GM23338 (cell line): ENCODE data around the gene CUX1. TPM values are rescaled to one million over a fixed set of nuclear protein-coding genes. Genes with fewer than 3 reads are reported as not detected.
A peak's percentile ranks its signal among the peaks of the same experiment; 100 is the strongest.

Experiments used
- ATAC-seq: fragments of 200-7000 bp; cut with Tn5 transposase; 3 replicates; pipeline ENCODE4 v1.9.1; 2020
- DNase-seq: peaks from one replicate; pipeline ENCODE4 v3.0.0-alpha.2; 2015; ENCODE audit warnings: low spot score
- H2AFZ ChIP-seq: fragments of 200-600 bp; sonication (generic); 2 replicates; pipeline ENCODE4 v1.8.0; 2016; ENCODE audit warnings: antibody characterized with exemption, mild to moderate bottlenecking, moderate library complexity
- H3F3A ChIP-seq: fragments of 200-600 bp; sonication (generic); replicated peaks from 2 replicates; pipeline ENCODE4 v1.8.0; 2017; ENCODE audit warnings: antibody characterized with exemption, mixed run types, low read depth
- H3K27ac ChIP-seq: fragments of 200-600 bp; sonication (generic); 2 replicates; pipeline ENCODE4 v1.6.1; 2016; ENCODE audit warnings: low read depth
- H3K27me3 ChIP-seq: fragments of 200-600 bp; sonication (generic); 2 replicates; pipeline ENCODE4 v1.8.0; 2016; ENCODE audit warnings: mild to moderate bottlenecking, mixed run types, moderate library complexity; ENCODE audit not compliant: insufficient read depth
- H3K36me3 ChIP-seq: fragments of 200-600 bp; sonication (generic); 2 replicates; pipeline ENCODE4 v1.8.0; 2016; ENCODE audit warnings: mild to moderate bottlenecking; ENCODE audit not compliant: insufficient read depth
- H3K4me1 ChIP-seq: fragments of 200-600 bp; sonication (generic); 2 replicates; pipeline ENCODE4 v1.8.0; 2016; ENCODE audit warnings: mild to moderate bottlenecking, moderate library complexity; ENCODE audit not compliant: insufficient read depth
- H3K4me2 ChIP-seq: fragments of 200-600 bp; sonication (generic); 2 replicates; pipeline ENCODE4 v1.7.1; 2017; ENCODE audit warnings: mixed run types
- H3K4me3 ChIP-seq: fragments of 200-600 bp; sonication (generic); 2 replicates; pipeline ENCODE4 v1.6.1; 2016; ENCODE audit warnings: mixed run types
- H3K79me2 ChIP-seq: fragments of 200-600 bp; sonication (generic); replicated peaks from 2 replicates; pipeline ENCODE4 v1.8.0; 2017; ENCODE audit warnings: mild to moderate bottlenecking; ENCODE audit not compliant: insufficient read depth
- H3K9me2 ChIP-seq: fragments of 200-600 bp; sonication (generic); 2 replicates; pipeline ENCODE4 v1.8.0; 2017; ENCODE audit not compliant: insufficient read depth
- H4K20me1 ChIP-seq: fragments of 200-600 bp; sonication (generic); replicated peaks from 2 replicates; pipeline ENCODE4 v1.8.0; 2017; ENCODE audit warnings: mild to moderate bottlenecking; ENCODE audit not compliant: insufficient read depth
- H3K27ac Mint-ChIP-seq: 2 replicates; pipeline ENCODE4 v1.8.0; 2020; ENCODE audit warnings: inconsistent platforms, mild to moderate bottlenecking, moderate library complexity, mixed read lengths
- H3K27me3 Mint-ChIP-seq: 3 replicates; pipeline ENCODE4 v1.8.0; 2022; ENCODE audit warnings: low read depth, mild to moderate bottlenecking, moderate library complexity, mixed read lengths, inconsistent platforms; ENCODE audit not compliant: insufficient read depth, poor library complexity
- H3K36me3 Mint-ChIP-seq: 3 replicates; pipeline ENCODE4 v1.8.0; 2021; ENCODE audit warnings: low read depth, mild to moderate bottlenecking, inconsistent platforms, moderate library complexity, mixed read lengths
- H3K4me1 Mint-ChIP-seq: 3 replicates; pipeline ENCODE4 v1.8.0; 2020; ENCODE audit warnings: mild to moderate bottlenecking, inconsistent platforms, mixed read lengths
- H3K4me3 Mint-ChIP-seq: 3 replicates; pipeline ENCODE4 v1.8.0; 2021; ENCODE audit warnings: moderate library complexity, mild to moderate bottlenecking, inconsistent platforms, mixed read lengths
- H3K9me3 Mint-ChIP-seq: 3 replicates; pipeline ENCODE4 v1.8.0; 2020; ENCODE audit warnings: moderate library complexity, mild to moderate bottlenecking, inconsistent platforms, mixed read lengths
- CREB1 ChIP-seq: fragments of 250-450 bp; sonication (Bioruptor Pico); IDR thresholded peaks from 2 replicates; pipeline ENCODE4 v1.5.0; 2020; ENCODE audit warnings: low read depth, mild to moderate bottlenecking, moderate library complexity
- EZH2 ChIP-seq: fragments of 200-600 bp; sonication (generic); IDR thresholded peaks from one replicate; pipeline ENCODE4 v1.8.0; 2017; ENCODE audit warnings: antibody characterized with exemption, mild to moderate bottlenecking, low read depth; ENCODE audit not compliant: unreplicated experiment
- EZH2phosphoT487 ChIP-seq: fragments of 200-600 bp; sonication (generic); IDR thresholded peaks from one replicate; pipeline ENCODE4 v1.8.1; 2018; ENCODE audit warnings: antibody characterized with exemption; ENCODE audit not compliant: unreplicated experiment
- JUNB ChIP-seq: IDR thresholded peaks from one replicate; pipeline ENCODE4 v1.6.1; 2016; ENCODE audit warnings: antibody characterized with exemption; ENCODE audit not compliant: unreplicated experiment
- NANOG ChIP-seq: IDR thresholded peaks from 2 replicates; pipeline ENCODE4 v1.6.1; 2016; ENCODE audit warnings: antibody characterized with exemption, borderline replicate concordance
- POLR2AphosphoS5 ChIP-seq: IDR thresholded peaks from 2 replicates; pipeline ENCODE4 v1.6.1; 2016; ENCODE audit warnings: antibody characterized with exemption, low read depth
- STAT1 ChIP-seq: IDR thresholded peaks from one replicate; pipeline ENCODE4 v1.6.1; 2016; ENCODE audit warnings: antibody characterized with exemption; ENCODE audit not compliant: unreplicated experiment
- ZNF331 ChIP-seq: fragments of 250-450 bp; sonication (Bioruptor Pico); IDR thresholded peaks from 2 replicates; pipeline ENCODE4 v1.5.0; 2020; ENCODE audit warnings: low read depth, mild to moderate bottlenecking, moderate library complexity
- polyA plus RNA-seq: library from polyadenylated mRNA; unstranded; fragments of >200 nt; fragmentation: Nextera tagmentation; extraction: Ambion mirVana; gene quantifications from 2 replicates; pipeline ENCODE4 v1.2.1, GENCODE V29; 2016
- total RNA-seq: library from RNA; depleted of rRNA; stranded (reverse); fragments of >200 nt; shearing (Covaris generic); gene quantifications from 2 replicates; pipeline ENCODE4 v1.2.3, GENCODE V29; 2014
- TF ChIP-seq, protein P1 (sequence below): IDR thresholded peaks from 2 replicates; pipeline ENCODE4 v1.6.1; 2016; ENCODE audit warnings: antibody characterized with exemption
- TF ChIP-seq, protein P2 (sequence below), 2 experiments: fragments of 200-600 bp in 1 of 2; sonication (generic) in 1 of 2; conservative IDR thresholded peaks; 2 replicates each; pipeline versions ENCODE4 v1.5.1 to v1.6.1; 2016 to 2017; ENCODE audit warnings: antibody characterized with exemption in 2 of 2, low read depth in 2 of 2, mild to moderate bottlenecking in 2 of 2, moderate library complexity in 1 of 2
- TF ChIP-seq, protein P3 (sequence below): IDR thresholded peaks from one replicate; pipeline ENCODE4 v1.6.1; 2018; ENCODE audit warnings: antibody characterized with exemption; ENCODE audit not compliant: unreplicated experiment

Gene CUX1
- total and polyA plus RNA-seq, 2 experiments from 2014 or later = 49.9 to 64.0 TPM

DNA sequence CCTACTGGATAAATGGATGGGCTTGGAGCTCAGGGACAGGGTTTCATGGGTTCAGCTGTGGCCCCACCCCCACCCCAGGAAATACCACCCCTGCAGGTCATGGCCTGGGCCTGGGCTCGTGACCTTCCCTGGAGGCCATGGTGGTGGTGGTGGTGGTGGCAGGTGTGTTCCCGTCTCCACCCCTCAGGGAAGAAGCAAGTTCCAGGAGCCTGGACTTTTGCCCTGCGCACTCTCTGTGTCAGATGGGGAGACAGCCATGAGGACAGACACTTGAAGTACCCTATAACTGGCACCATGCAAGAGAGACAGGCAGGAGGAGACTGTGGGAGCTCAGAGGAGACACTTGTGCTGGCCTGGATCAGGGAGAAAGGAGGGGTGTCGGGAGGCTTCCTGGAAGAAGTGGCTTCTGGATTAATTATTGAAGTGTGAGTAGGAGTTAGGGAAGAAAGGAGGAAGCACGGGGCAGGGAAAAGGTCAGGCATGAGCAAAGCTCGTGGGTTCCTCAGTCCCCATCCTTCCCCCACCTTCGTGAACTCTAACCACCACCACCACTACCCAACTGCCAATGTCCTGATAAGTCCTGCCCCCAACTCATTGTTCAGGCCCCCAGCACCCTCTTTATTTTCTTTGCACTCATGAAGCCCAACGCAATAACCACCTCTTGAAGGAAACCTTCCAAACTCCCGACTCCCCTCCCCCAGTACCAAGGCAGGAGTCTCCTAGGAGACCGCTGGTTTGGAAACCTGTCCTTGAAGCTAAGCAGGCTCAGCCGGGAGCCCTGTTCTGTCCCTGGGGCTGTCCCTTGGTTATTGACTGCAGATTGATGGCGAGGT is 478.1 kb downstream of the CUX1 start:
- H3K27me3 ChIP-seq = peaks cover 5% of the 10 kb centered on the region; the same call in 1 of the 2 replicates

DNA sequence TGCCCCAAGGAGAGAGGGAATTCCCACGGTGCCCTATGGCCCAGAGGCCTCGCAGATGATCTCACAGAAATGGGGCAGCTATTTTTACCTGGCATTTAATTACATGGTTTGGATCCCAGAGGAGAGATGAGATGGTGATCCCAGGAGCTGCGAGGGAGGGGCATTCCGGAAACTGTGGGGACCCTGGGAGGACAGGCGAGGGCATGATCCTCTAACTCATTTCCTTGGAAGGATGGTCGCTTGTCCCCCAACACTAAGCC is 478.7 kb downstream of the CUX1 start:
- H3K4me3 Mint-ChIP-seq = no peak overlapping the region
- no peak overlapping the region for H2AFZ ChIP-seq
- H3K27ac Mint-ChIP-seq = no peak overlapping the region
- TF ChIP-seq POLR2AphosphoS5 (no peak), JUNB (no peak), EZH2phosphoT487 (no peak), CREB1 (CRISPR knock-in tag) (no peak), EZH2 (no peak), NANOG (no peak), STAT1 (no peak), ZNF331 (CRISPR knock-in tag) (no peak)
- TF ChIP-seq, protein P1, sequence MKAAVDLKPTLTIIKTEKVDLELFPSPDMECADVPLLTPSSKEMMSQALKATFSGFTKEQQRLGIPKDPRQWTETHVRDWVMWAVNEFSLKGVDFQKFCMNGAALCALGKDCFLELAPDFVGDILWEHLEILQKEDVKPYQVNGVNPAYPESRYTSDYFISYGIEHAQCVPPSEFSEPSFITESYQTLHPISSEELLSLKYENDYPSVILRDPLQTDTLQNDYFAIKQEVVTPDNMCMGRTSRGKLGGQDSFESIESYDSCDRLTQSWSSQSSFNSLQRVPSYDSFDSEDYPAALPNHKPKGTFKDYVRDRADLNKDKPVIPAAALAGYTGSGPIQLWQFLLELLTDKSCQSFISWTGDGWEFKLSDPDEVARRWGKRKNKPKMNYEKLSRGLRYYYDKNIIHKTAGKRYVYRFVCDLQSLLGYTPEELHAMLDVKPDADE = no peak
- TF ChIP-seq, protein P2, sequence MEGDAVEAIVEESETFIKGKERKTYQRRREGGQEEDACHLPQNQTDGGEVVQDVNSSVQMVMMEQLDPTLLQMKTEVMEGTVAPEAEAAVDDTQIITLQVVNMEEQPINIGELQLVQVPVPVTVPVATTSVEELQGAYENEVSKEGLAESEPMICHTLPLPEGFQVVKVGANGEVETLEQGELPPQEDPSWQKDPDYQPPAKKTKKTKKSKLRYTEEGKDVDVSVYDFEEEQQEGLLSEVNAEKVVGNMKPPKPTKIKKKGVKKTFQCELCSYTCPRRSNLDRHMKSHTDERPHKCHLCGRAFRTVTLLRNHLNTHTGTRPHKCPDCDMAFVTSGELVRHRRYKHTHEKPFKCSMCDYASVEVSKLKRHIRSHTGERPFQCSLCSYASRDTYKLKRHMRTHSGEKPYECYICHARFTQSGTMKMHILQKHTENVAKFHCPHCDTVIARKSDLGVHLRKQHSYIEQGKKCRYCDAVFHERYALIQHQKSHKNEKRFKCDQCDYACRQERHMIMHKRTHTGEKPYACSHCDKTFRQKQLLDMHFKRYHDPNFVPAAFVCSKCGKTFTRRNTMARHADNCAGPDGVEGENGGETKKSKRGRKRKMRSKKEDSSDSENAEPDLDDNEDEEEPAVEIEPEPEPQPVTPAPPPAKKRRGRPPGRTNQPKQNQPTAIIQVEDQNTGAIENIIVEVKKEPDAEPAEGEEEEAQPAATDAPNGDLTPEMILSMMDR (conservative IDR thresholded peaks at IDR 0.05; ENCODE audit: low read depth in 2 of 2) = no peak
- TF ChIP-seq, protein P3, sequence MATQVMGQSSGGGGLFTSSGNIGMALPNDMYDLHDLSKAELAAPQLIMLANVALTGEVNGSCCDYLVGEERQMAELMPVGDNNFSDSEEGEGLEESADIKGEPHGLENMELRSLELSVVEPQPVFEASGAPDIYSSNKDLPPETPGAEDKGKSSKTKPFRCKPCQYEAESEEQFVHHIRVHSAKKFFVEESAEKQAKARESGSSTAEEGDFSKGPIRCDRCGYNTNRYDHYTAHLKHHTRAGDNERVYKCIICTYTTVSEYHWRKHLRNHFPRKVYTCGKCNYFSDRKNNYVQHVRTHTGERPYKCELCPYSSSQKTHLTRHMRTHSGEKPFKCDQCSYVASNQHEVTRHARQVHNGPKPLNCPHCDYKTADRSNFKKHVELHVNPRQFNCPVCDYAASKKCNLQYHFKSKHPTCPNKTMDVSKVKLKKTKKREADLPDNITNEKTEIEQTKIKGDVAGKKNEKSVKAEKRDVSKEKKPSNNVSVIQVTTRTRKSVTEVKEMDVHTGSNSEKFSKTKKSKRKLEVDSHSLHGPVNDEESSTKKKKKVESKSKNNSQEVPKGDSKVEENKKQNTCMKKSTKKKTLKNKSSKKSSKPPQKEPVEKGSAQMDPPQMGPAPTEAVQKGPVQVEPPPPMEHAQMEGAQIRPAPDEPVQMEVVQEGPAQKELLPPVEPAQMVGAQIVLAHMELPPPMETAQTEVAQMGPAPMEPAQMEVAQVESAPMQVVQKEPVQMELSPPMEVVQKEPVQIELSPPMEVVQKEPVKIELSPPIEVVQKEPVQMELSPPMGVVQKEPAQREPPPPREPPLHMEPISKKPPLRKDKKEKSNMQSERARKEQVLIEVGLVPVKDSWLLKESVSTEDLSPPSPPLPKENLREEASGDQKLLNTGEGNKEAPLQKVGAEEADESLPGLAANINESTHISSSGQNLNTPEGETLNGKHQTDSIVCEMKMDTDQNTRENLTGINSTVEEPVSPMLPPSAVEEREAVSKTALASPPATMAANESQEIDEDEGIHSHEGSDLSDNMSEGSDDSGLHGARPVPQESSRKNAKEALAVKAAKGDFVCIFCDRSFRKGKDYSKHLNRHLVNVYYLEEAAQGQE = no peak

More for the DNA sequence above, 478.1 kb downstream of the CUX1 start:
- no peak overlapping the region for H3K4me3 Mint-ChIP-seq
- Histone ChIP-seq H3K36me3 (no peaks in the 10 kb centered on the region; the same call in 1 of the 2 replicates), H3K4me3 (no peak overlapping the region), H3K4me2 (peak overlapping the region; percentile 51; the same call in 1 of the 2 replicates), H3K9me2 (no peaks in the 10 kb centered on the region), H3K27ac (no peak overlapping the region), H3F3A (no peaks in the 10 kb centered on the region), H2AFZ (no peak overlapping the region), H4K20me1 (peaks cover 23% of the 10 kb centered on the region), H3K4me1 (peaks cover 16% of the 10 kb centered on the region), H3K79me2 (no peaks in the 10 kb centered on the region)
- no peak for ATAC-seq
- H3K9me3 Mint-ChIP-seq = no peaks in the 10 kb centered on the region
- H3K27me3 Mint-ChIP-seq = peaks cover 17% of the 10 kb centered on the region
- no peak for DNase-seq
- H3K27ac Mint-ChIP-seq = no peak overlapping the region
- TF ChIP-seq POLR2AphosphoS5 = no peak
- H3K36me3 Mint-ChIP-seq = no peaks in the 10 kb centered on the region
- H3K4me1 Mint-ChIP-seq = peaks cover 35% of the 10 kb centered on the region

More for the DNA sequence above, 478.7 kb downstream of the CUX1 start:
- Histone ChIP-seq H3K9me2 (no peaks in the 10 kb centered on the region), H3F3A (no peaks in the 10 kb centered on the region), H4K20me1 (peaks cover 23% of the 10 kb centered on the region), H3K4me2 (no peak overlapping the region; the same call in 1 of the 2 replicates), H3K4me1 (peaks cover 16% of the 10 kb centered on the region), H3K36me3 (no peaks in the 10 kb centered on the region; the same call in 1 of the 2 replicates), H3K27me3 (peaks cover 5% of the 10 kb centered on the region; the same call in 1 of the 2 replicates), H3K27ac (no peak overlapping the region), H3K79me2 (no peaks in the 10 kb centered on the region), H3K4me3 (no peak overlapping the region)
- ATAC-seq (no peak), DNase-seq (no peak)
- Mint-ChIP-seq H3K9me3 (no peaks in the 10 kb centered on the region), H3K27me3 (peaks cover 18% of the 10 kb centered on the region), H3K36me3 (no peaks in the 10 kb centered on the region), H3K4me1 (peaks cover 35% of the 10 kb centered on the region)
